HepG2 (cell line): ENCODE measurements around the gene MRPL42. TPM values are rescaled to one million over a fixed set of nuclear protein-coding genes. Genes with fewer than 3 reads are reported as not detected.

ENCODE experiments used
- ATAC-seq: fragments of 200-7000 bp; cut with Tn5 transposase; 3 replicates; pipeline ENCODE4 v1.9.1; 2020; ENCODE audit warnings: mild to moderate bottlenecking, moderate library complexity
- BruUV-seq: library from RNA; stranded (reverse); fragments of 400-500 nt; replicated peaks from 2 replicates; lab custom pipeline; 2021; lab: Mats Ljungman, UMichigan
- CTCF ChIA-PET: fragments of 300-600 bp; formaldehyde crosslinking; extraction: SDS; loops from one replicate; lab custom pipeline; 2021; ENCODE audit warnings: low total read pairs, inconsistent platforms, low intra/inter-chr PET ratio; lab: Yijun Ruan, JAX
- POLR2A ChIA-PET: fragments of 350-600 bp; sonication (Branson Sonifier 250); formaldehyde crosslinking; loops from one replicate; lab custom pipeline; 2020; ENCODE audit warnings: antibody characterized with exemption, inconsistent platforms; lab: Yijun Ruan, JAX
- DNase-seq: peaks from one replicate; pipeline ENCODE4 v3.0.0-alpha.2; 2015; ENCODE audit warnings: low spot score
- FAIRE-seq: peaks from 3 replicates; lab custom pipeline; 2011; peaks lifted over from hg19 to GRCh38; lab: Jason Lieb, UNC
- H2AFZ ChIP-seq: one replicate; pipeline ENCODE4 v1.6.1; 2011; ENCODE audit warnings: low read length, inconsistent platforms
- H3K27ac ChIP-seq: fragments of 300-600 bp; 3 replicates; pipeline ENCODE4 v1.8.0; 2011; ENCODE audit warnings: mixed run types, mild to moderate bottlenecking, mixed read lengths, low read length, inconsistent platforms; ENCODE audit not compliant: insufficient read depth; ENCODE audit errors: extremely low read length
- H3K27me3 ChIP-seq, 2 experiments: fragments of 200-600 bp in 1 of 2; 2 replicates in 1 of 2; 3 replicates in 1 of 2; pipeline versions ENCODE4 v1.6.0 to v1.8.0; 2011; ENCODE audit warnings: low read length in 2 of 2, mild to moderate bottlenecking in 2 of 2, moderate library complexity in 2 of 2, inconsistent platforms in 1 of 2; ENCODE audit not compliant: insufficient read depth in 2 of 2, control insufficient read depth in 1 of 2
- H3K36me3 ChIP-seq, 2 experiments: fragments of 200-600 bp in 1 of 2; replicated peaks in 1 of 2; 2 replicates in 1 of 2; 3 replicates in 1 of 2; pipeline versions ENCODE4 v1.5.1 to v1.8.0; 2011; ENCODE audit warnings: low read length in 2 of 2, inconsistent platforms in 1 of 2; ENCODE audit not compliant: insufficient read depth in 2 of 2, control insufficient read depth in 1 of 2
- H3K4me1 ChIP-seq: 2 replicates; pipeline ENCODE4 v1.5.1; 2012; ENCODE audit warnings: low read length, inconsistent platforms; ENCODE audit not compliant: insufficient read depth
- H3K4me2 ChIP-seq: 2 replicates; pipeline ENCODE4 v1.6.0; 2011; ENCODE audit warnings: low read depth, low read length, inconsistent platforms
- H3K4me3 ChIP-seq, 3 experiments: fragments of 200-600 bp in 1 of 3; sonication (generic), shearing (Covaris generic) in 1 of 3; replicated peaks in 1 of 3; 2 replicates each; pipeline ENCODE4 v1.5.1; 2011 to 2016; ENCODE audit warnings: low read length in 3 of 3, inconsistent platforms in 2 of 3, low read depth in 2 of 3, mild to moderate bottlenecking in 2 of 3, control low read depth in 1 of 3, mixed read lengths in 1 of 3; ENCODE audit not compliant: insufficient read depth in 1 of 3
- H3K79me2 ChIP-seq: one replicate; pipeline ENCODE4 v1.6.1; 2011; ENCODE audit warnings: low read length, inconsistent platforms; ENCODE audit not compliant: insufficient read depth
- H3K9ac ChIP-seq: 2 replicates; pipeline ENCODE4 v1.6.0; 2011; ENCODE audit warnings: mild to moderate bottlenecking, low read depth, low read length, inconsistent platforms; ENCODE audit not compliant: insufficient read depth
- H3K9me3 ChIP-seq: 2 replicates; pipeline ENCODE4 v1.5.1; 2012; ENCODE audit warnings: mild to moderate bottlenecking, low read length
- H4K20me1 ChIP-seq: 2 replicates; pipeline ENCODE4 v1.6.0; 2011; ENCODE audit warnings: inconsistent platforms, mild to moderate bottlenecking, low read length, moderate library complexity; ENCODE audit not compliant: insufficient read depth
- ARNTL ChIP-seq: sonication (generic); formaldehyde crosslinking; IDR thresholded peaks from 2 replicates; pipeline ENCODE4 v1.4.0; 2020; ENCODE audit warnings: mild to moderate bottlenecking, missing genetic modification reagents
- HNRNPL ChIP-seq: fragments of 200-400 bp; formaldehyde crosslinking; IDR thresholded peaks from 2 replicates; pipeline ENCODE4 v1.6.1; 2017; ENCODE audit warnings: mild to moderate bottlenecking, low read depth, low read length
- STAG1 ChIP-seq: sonication (generic); formaldehyde crosslinking; IDR thresholded peaks from 2 replicates; pipeline ENCODE4 v1.4.0; 2020; ENCODE audit warnings: missing genetic modification reagents
- ZNF33B ChIP-seq: sonication (generic); formaldehyde crosslinking; IDR thresholded peaks from 2 replicates; pipeline ENCODE4 v1.5.1; 2020; ENCODE audit warnings: mild to moderate bottlenecking, missing genetic modification reagents
- ZNF879 ChIP-seq: sonication (generic); formaldehyde crosslinking; IDR thresholded peaks from 2 replicates; pipeline ENCODE4 v1.8.1; 2023; ENCODE audit warnings: missing genetic modification reagents
- whole genome bisulfite sequencing: methylation state at CpG from one replicate; pipeline ENCODE4 v1.1.6; 2017; ENCODE audit warnings: low lambda C conversion rate; 5-methylcytosine and 5-hydroxymethylcytosine counted together
- in situ Hi-C: cut with HindIII; loops from 2 replicates; pipeline ENCODE4 v1.10.0; 2017; ENCODE audit warnings: low pct_unique_long_range_greater_than_20kb; ENCODE audit not compliant: extremely low pct_ligation_motif_present
- intact Hi-C: fragments of 100-400 bp; cut with micrococcal nuclease; formaldehyde crosslinking; loops from one replicate; pipeline ENCODE4 v1.10.0; 2022; ENCODE audit not compliant: unreplicated experiment
- polyA plus RNA-seq, 8 experiments: library from polyadenylated mRNA; depleted of rRNA in 3 of 8; stranded (reverse) in 7 of 8; unstranded in 1 of 8; fragments of >200 nt; fragmentation: Illumina TruSeq in 4 of 8; extraction: Trizol in 4 of 8; gene quantifications; 2 replicates each; pipeline versions ENCODE4 v1.2.1 to v1.2.3, GENCODE V29; 2011 to 2016; ENCODE audit warnings: low read depth in 4 of 8, missing spikeins in 1 of 8, mixed read lengths in 1 of 8; ENCODE audit not compliant: insufficient read depth in 1 of 8
- total RNA-seq, 5 experiments: library from RNA; depleted of rRNA; stranded (reverse); fragments of >200 nt; fragmentation: Illumina TruSeq; extraction: Trizol; gene quantifications; 2 replicates each; pipeline ENCODE4 v1.2.3, GENCODE V29; 2016; ENCODE audit warnings: low read depth in 1 of 5
- TF ChIP-seq, protein P1 (sequence below): sonication (generic); formaldehyde crosslinking; IDR thresholded peaks from 2 replicates; pipeline ENCODE4 v1.5.1; 2020; ENCODE audit warnings: mild to moderate bottlenecking, missing genetic modification reagents, moderate library complexity

Gene MRPL42
- total and polyA plus RNA-seq, 2 of the 13 experiments (the other 11 are each of a cell fraction or from before 2014, with no cell fraction given) = 93.3 to 148 TPM

DNA sequence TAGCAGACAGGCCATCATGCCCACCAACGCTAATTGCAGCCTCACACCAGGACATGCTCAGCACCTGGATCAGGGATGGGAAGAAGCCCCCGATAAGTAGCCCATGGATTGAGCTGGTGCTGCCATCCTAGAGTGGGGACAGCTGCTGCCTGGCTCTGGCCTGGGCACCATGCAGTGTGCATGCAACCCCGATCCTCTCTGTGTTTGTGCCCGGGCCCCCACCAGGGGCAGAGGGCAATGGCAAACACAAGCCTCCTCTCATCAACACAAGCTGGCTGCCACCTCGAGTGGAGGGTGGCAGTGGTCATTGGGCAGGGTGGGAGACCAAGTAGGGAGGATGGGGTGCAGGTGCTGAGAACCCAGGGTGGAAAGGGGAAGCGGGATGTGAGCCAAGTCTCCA, 81.9 kb downstream of the MRPL42 start:
- no peaks in the 10 kb centered on the region for H3K9me3 ChIP-seq
- no peaks in the 10 kb centered on the region for H3K79me2 ChIP-seq
- no peak overlapping the region for H3K9ac ChIP-seq
- no peak overlapping the region for H3K4me2 ChIP-seq
- ATAC-seq = no peak
- intact Hi-C loops = no loop called here
- CTCF ChIA-PET = no interaction called here
- BruUV-seq = no TSS peak
- H3K4me3 ChIP-seq = no peak overlapping the region
- 62% methylated on average over 4 of the region's 6 CpGs for WGBS
- no peak for FAIRE-seq
- H3K36me3 ChIP-seq = no peaks in the 10 kb centered on the region
- in situ Hi-C loops = no loop called here
- TF ChIP-seq HNRNPL (0 out of 2 replicates have a peak, but pooled peaks have one; percentile 48), ZNF33B (no peak)
- TF ChIP-seq, all 625 proteins: peak for 1
- H4K20me1 ChIP-seq = no peaks in the 10 kb centered on the region
- no peak overlapping the region for H2AFZ ChIP-seq
- no peaks in the 10 kb centered on the region for H3K27me3 ChIP-seq
- no peak overlapping the region for H3K27ac ChIP-seq
- POLR2A ChIA-PET = no interaction called here
- H3K4me1 ChIP-seq = no peaks in the 10 kb centered on the region
- no peak for DNase-seq

DNA sequence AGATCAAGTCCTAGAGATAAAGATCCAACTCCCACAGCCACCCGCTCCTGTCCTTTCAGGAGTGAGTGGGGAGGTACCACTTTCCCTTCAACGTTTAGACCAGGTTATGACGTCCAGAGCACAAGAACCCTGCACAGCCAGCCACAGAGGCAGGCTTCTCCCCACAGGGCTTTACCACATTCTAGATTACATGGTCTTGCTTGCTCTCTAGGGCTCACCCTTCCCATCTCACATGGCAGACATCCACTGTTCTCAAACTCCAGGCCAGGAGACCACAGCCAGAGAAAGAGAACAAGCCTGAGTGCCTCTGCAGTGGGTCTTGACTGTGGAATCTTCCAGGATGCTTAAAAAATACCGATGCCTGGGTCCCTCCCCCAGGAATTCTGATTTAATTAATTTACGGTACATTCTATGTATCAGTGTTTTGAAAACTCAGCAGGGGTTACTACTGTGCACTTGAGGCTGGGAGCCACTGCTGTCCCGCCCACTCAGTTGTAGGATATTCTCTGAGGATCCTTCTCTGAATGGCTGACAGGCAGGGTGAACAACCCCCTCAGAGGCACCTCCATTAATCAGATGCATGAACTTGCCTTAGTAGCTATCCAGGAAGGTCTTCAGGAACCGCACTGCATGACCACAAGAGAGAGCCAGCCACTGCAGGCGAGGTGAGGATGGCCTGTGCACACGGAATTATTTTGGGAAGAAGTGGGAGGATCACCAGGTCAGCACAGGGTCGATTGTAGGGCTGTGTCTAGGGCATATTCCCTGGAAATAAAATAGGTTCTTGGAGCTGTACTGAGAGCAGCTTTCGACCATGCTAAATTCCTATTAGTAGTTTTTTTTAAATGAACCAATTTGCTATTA, 83.7 kb downstream of the MRPL42 start:
- no peak; the same call in 2 of the 3 replicates for ATAC-seq

More for the DNA sequence above, 83.7 kb downstream of the MRPL42 start:
- TF ChIP-seq, protein P1, sequence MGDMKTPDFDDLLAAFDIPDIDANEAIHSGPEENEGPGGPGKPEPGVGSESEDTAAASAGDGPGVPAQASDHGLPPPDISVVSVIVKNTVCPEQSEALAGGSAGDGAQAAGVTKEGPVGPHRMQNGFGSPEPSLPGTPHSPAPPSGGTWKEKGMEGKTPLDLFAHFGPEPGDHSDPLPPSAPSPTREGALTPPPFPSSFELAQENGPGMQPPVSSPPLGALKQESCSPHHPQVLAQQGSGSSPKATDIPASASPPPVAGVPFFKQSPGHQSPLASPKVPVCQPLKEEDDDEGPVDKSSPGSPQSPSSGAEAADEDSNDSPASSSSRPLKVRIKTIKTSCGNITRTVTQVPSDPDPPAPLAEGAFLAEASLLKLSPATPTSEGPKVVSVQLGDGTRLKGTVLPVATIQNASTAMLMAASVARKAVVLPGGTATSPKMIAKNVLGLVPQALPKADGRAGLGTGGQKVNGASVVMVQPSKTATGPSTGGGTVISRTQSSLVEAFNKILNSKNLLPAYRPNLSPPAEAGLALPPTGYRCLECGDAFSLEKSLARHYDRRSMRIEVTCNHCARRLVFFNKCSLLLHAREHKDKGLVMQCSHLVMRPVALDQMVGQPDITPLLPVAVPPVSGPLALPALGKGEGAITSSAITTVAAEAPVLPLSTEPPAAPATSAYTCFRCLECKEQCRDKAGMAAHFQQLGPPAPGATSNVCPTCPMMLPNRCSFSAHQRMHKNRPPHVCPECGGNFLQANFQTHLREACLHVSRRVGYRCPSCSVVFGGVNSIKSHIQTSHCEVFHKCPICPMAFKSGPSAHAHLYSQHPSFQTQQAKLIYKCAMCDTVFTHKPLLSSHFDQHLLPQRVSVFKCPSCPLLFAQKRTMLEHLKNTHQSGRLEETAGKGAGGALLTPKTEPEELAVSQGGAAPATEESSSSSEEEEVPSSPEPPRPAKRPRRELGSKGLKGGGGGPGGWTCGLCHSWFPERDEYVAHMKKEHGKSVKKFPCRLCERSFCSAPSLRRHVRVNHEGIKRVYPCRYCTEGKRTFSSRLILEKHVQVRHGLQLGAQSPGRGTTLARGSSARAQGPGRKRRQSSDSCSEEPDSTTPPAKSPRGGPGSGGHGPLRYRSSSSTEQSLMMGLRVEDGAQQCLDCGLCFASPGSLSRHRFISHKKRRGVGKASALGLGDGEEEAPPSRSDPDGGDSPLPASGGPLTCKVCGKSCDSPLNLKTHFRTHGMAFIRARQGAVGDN (CRISPR knock-in tag) = no peak
- no peak for TF ChIP-seq ZNF879
- TF ChIP-seq STAG1 = peak; percentile 35
- TF ChIP-seq ARNTL (CRISPR knock-in tag) = no peak
- H3K79me2 ChIP-seq = no peaks in the 10 kb centered on the region
- no peak for FAIRE-seq
- WGBS = 57% methylated on average over 11 of the region's 11 CpGs
- no peak overlapping the region for H3K9ac ChIP-seq
- POLR2A ChIA-PET = no interaction called here
- no peak overlapping the region for H3K27ac ChIP-seq
- H3K9me3 ChIP-seq = no peaks in the 10 kb centered on the region
- no peak overlapping the region for H3K4me3 ChIP-seq
- no peak for DNase-seq
- CTCF ChIA-PET = no interaction called here
- no peak overlapping the region for H2AFZ ChIP-seq
- intact Hi-C loops (no loop called here), in situ Hi-C loops (no loop called here)
- no peaks in the 10 kb centered on the region for H3K36me3 ChIP-seq
- H3K4me1 ChIP-seq = no peaks in the 10 kb centered on the region
- H3K4me2 ChIP-seq = no peak overlapping the region
- H4K20me1 ChIP-seq = no peaks in the 10 kb centered on the region
- no TSS peak for BruUV-seq
- no peaks in the 10 kb centered on the region for H3K27me3 ChIP-seq
